SK-N-SH treated with all-trans-retinoic acid at 6 μM for 48 hours (cell line): Measurements from ENCODE around the gene CSNK1G1.

Source experiments
- ATAC-seq: fragments of 200-7000 bp; cut with Tn5 transposase; 3 replicates; pipeline ENCODE4 v1.9.1; 2020; ENCODE audit warnings: mild to moderate bottlenecking, moderate library complexity
- ARNTL ChIP-seq: fragments of 450-650 bp; formaldehyde crosslinking; IDR thresholded peaks from 2 replicates; pipeline ENCODE4 v1.5.0; 2020; ENCODE audit warnings: low read depth, mild to moderate bottlenecking, moderate library complexity, borderline replicate concordance
- BACH2 ChIP-seq: fragments of 250-450 bp; sonication (Bioruptor Pico); IDR thresholded peaks from 2 replicates; pipeline ENCODE4 v1.9.0; 2021; ENCODE audit warnings: mild to moderate bottlenecking, borderline replicate concordance
- CREB5 ChIP-seq: fragments of 250-450 bp; sonication (Bioruptor Pico); IDR thresholded peaks from 2 replicates; pipeline ENCODE4 v1.5.1; 2020; ENCODE audit warnings: low read depth, mild to moderate bottlenecking, moderate library complexity
- CSDC2 ChIP-seq: fragments of 250-450 bp; sonication (Bioruptor Pico); IDR thresholded peaks from 2 replicates; pipeline ENCODE4 v1.5.0; 2020; ENCODE audit warnings: mild to moderate bottlenecking, moderate library complexity
- CSRNP3 ChIP-seq: fragments of 250-450 bp; sonication (Bioruptor Pico); IDR thresholded peaks from 2 replicates; pipeline ENCODE4 v1.5.1; 2021; ENCODE audit warnings: mild to moderate bottlenecking, moderate library complexity
- ESRRG ChIP-seq: fragments of 250-450 bp; sonication (Bioruptor Pico); IDR thresholded peaks from 2 replicates; pipeline ENCODE4 v1.6.1; 2021; ENCODE audit warnings: mild to moderate bottlenecking
- GLIS3 ChIP-seq: fragments of 250-450 bp; sonication (Bioruptor Pico); IDR thresholded peaks from 2 replicates; pipeline ENCODE4 v1.5.0; 2020; ENCODE audit warnings: mild to moderate bottlenecking, moderate library complexity
- ISL1 ChIP-seq: fragments of 250-450 bp; sonication (Bioruptor Pico); IDR thresholded peaks from 2 replicates; pipeline ENCODE4 v2.1.2; 2022; ENCODE audit warnings: mild to moderate bottlenecking, moderate library complexity
- OSR1 ChIP-seq: fragments of 250-450 bp; sonication (Bioruptor Pico); IDR thresholded peaks from 2 replicates; pipeline ENCODE4 v1.8.0; 2022; ENCODE audit warnings: moderate library complexity, mild to moderate bottlenecking, inconsistent platforms
- PATZ1 ChIP-seq: fragments of 250-450 bp; sonication (Bioruptor Pico); IDR thresholded peaks from 2 replicates; pipeline ENCODE4 v1.8.0; 2020; ENCODE audit warnings: mild to moderate bottlenecking, moderate library complexity, borderline replicate concordance
- POU6F1 ChIP-seq: fragments of 250-450 bp; sonication (Bioruptor Pico); IDR thresholded peaks from 2 replicates; pipeline ENCODE4 v1.8.0; 2021; ENCODE audit warnings: low read depth, mild to moderate bottlenecking, moderate library complexity, borderline replicate concordance
- PPARA ChIP-seq: fragments of 250-450 bp; sonication (Bioruptor Pico); IDR thresholded peaks from 2 replicates; pipeline ENCODE4 v1.5.0; 2020; ENCODE audit warnings: mild to moderate bottlenecking, borderline replicate concordance
- RARB ChIP-seq: fragments of 250-450 bp; sonication (Bioruptor Pico); IDR thresholded peaks from 2 replicates; pipeline ENCODE4 v1.8.0; 2021; ENCODE audit warnings: mild to moderate bottlenecking, moderate library complexity
- SNAI2 ChIP-seq: fragments of 250-450 bp; sonication (Bioruptor Pico); IDR thresholded peaks from 2 replicates; pipeline ENCODE4 v1.5.0; 2020; ENCODE audit warnings: mild to moderate bottlenecking, moderate library complexity
- TCF4 ChIP-seq: fragments of 250-450 bp; sonication (Bioruptor Pico); IDR thresholded peaks from 2 replicates; pipeline ENCODE4 v1.8.0; 2021; ENCODE audit warnings: mild to moderate bottlenecking, moderate library complexity, borderline replicate concordance
- TOX ChIP-seq: fragments of 250-450 bp; sonication (Bioruptor Pico); IDR thresholded peaks from 2 replicates; pipeline ENCODE4 v1.8.0; 2021; ENCODE audit warnings: mild to moderate bottlenecking, moderate library complexity, borderline replicate concordance
- TSHZ2 ChIP-seq: fragments of 250-450 bp; sonication (Bioruptor Pico); IDR thresholded peaks from 2 replicates; pipeline ENCODE4 v1.5.0; 2020; ENCODE audit warnings: mild to moderate bottlenecking, moderate library complexity
- ZFP3 ChIP-seq: fragments of 250-450 bp; sonication (Bioruptor Pico); IDR thresholded peaks from 2 replicates; pipeline ENCODE4 v1.5.0; 2020; ENCODE audit warnings: mild to moderate bottlenecking, moderate library complexity
- ZFP30 ChIP-seq: fragments of 450-650 bp; formaldehyde crosslinking; IDR thresholded peaks from 2 replicates; pipeline ENCODE4 v1.5.0; 2022; ENCODE audit warnings: mild to moderate bottlenecking, moderate library complexity
- ZNF565 ChIP-seq: fragments of 450-650 bp; formaldehyde crosslinking; conservative IDR thresholded peaks from 2 replicates; pipeline ENCODE4 v1.5.0; 2020; ENCODE audit warnings: low read depth, mild to moderate bottlenecking, moderate library complexity
- ZNF70 ChIP-seq: fragments of 450-650 bp; formaldehyde crosslinking; IDR thresholded peaks from 2 replicates; pipeline ENCODE4 v1.5.0; 2020; ENCODE audit warnings: mild to moderate bottlenecking, moderate library complexity

CSNK1G1 gene

GRCh38 chr15:64354688-64355344 lies 1.2 kb downstream of the CSNK1G1 start:
- TF ChIP-seq POU6F1 (CRISPR knock-in tag) (no peak), SNAI2 (CRISPR knock-in tag) (no peak), BACH2 (CRISPR knock-in tag) (no peak), CREB5 (no peak), TCF4 (CRISPR knock-in tag) (no peak), ARNTL (CRISPR knock-in tag) (no peak), ZFP30 (CRISPR knock-in tag) (no peak), CSRNP3 (CRISPR knock-in tag) (no peak)
- TF ChIP-seq, all 23 proteins: peak for 0
- ATAC-seq: no peak

- no peak for ATAC-seq
- TF ChIP-seq TOX (no peak), CSRNP3 (CRISPR knock-in tag) (no peak), TSHZ2 (CRISPR knock-in tag) (no peak), ZNF70 (CRISPR knock-in tag) (no peak), OSR1 (CRISPR knock-in tag) (no peak), GLIS3 (CRISPR knock-in tag) (no peak), ISL1 (CRISPR knock-in tag) (no peak), CREB5 (no peak), TCF4 (CRISPR knock-in tag) (no peak), ZNF565 (CRISPR knock-in tag) (no peak)
These were observed 4.7 kb downstream of the CSNK1G1 start for GRCh38 chr15:64351265-64351664.

- ATAC-seq: no peak
- no peak for TF ChIP-seq PPARA (CRISPR knock-in tag)
- no peak for TF ChIP-seq CSRNP3 (CRISPR knock-in tag)
- no peak for TF ChIP-seq ISL1 (CRISPR knock-in tag)
- no peak for TF ChIP-seq ZNF70 (CRISPR knock-in tag)
- no peak for TF ChIP-seq ZNF565 (CRISPR knock-in tag)
- no peak for TF ChIP-seq ZFP30 (CRISPR knock-in tag)
- no peak for TF ChIP-seq TOX
- no peak for TF ChIP-seq RARB (CRISPR knock-in tag)
- no peak for TF ChIP-seq CSDC2 (CRISPR knock-in tag)
- no peak for TF ChIP-seq ZFP3 (CRISPR knock-in tag)
- no peak for TF ChIP-seq ESRRG (CRISPR knock-in tag)
- TF ChIP-seq PATZ1 (CRISPR knock-in tag): no peak
- no peak for TF ChIP-seq CREB5
These were observed 6.6 kb downstream of the CSNK1G1 start for GRCh38 chr15:64349375-64349774.
